Smooth muscle cell (in vitro differentiated cells): Measurements from ENCODE around the gene OAT. TPM values are rescaled to one million over a fixed set of nuclear protein-coding genes. Genes with fewer than 3 reads are reported as not detected.

Source experiments
- DNase-seq: peaks from one replicate; lab custom pipeline; 2025; ENCODE audit not compliant: unreplicated experiment; lab: John Stamatoyannopoulos, UW
- H2AFZ ChIP-seq: fragments of 200-600 bp; sonication (generic); 2 replicates; pipeline ENCODE4 v1.6.0; 2016; ENCODE audit warnings: antibody characterized with exemption, low read depth, mild to moderate bottlenecking
- H3F3A ChIP-seq: fragments of 200-600 bp; sonication (generic); 2 replicates; pipeline ENCODE4 v1.6.0; 2017; ENCODE audit warnings: antibody characterized with exemption, low read depth
- H3K27ac ChIP-seq: fragments of 200-600 bp; sonication (generic); 2 replicates; pipeline ENCODE4 v1.5.1; 2016; ENCODE audit warnings: low read depth, mild to moderate bottlenecking
- H3K27me3 ChIP-seq: fragments of 200-600 bp; sonication (generic); 2 replicates; pipeline ENCODE4 v1.6.1; 2016; ENCODE audit warnings: low read depth, mild to moderate bottlenecking
- H3K36me3 ChIP-seq: fragments of 200-600 bp; sonication (generic); 2 replicates; pipeline ENCODE4 v1.5.1; 2016; ENCODE audit warnings: low read depth
- H3K4me1 ChIP-seq: fragments of 200-600 bp; sonication (generic); 2 replicates; pipeline ENCODE4 v1.5.1; 2016; ENCODE audit warnings: low read depth
- H3K4me2 ChIP-seq: fragments of 200-600 bp; sonication (generic); 2 replicates; pipeline ENCODE4 v1.6.0; 2016; ENCODE audit warnings: mild to moderate bottlenecking
- H3K4me3 ChIP-seq: fragments of 200-600 bp; sonication (generic); 2 replicates; pipeline ENCODE4 v1.5.1; 2016; ENCODE audit warnings: mild to moderate bottlenecking
- H3K79me2 ChIP-seq: fragments of 200-600 bp; sonication (generic); 2 replicates; pipeline ENCODE4 v1.6.0; 2016; ENCODE audit warnings: low read depth, mild to moderate bottlenecking
- H3K9ac ChIP-seq: fragments of 200-600 bp; sonication (generic); 2 replicates; pipeline ENCODE4 v1.6.0; 2016; ENCODE audit warnings: low read depth
- H3K9me3 ChIP-seq: fragments of 200-600 bp; sonication (generic); replicated peaks from 2 replicates; pipeline ENCODE4 v1.5.1; 2016; ENCODE audit warnings: low read depth
- H4K20me1 ChIP-seq: fragments of 200-600 bp; sonication (generic); 2 replicates; pipeline ENCODE4 v1.6.0; 2016; ENCODE audit warnings: low read depth
- CTCF ChIP-seq: fragments of 200-600 bp; sonication (generic); IDR thresholded peaks from 2 replicates; pipeline ENCODE4 v1.5.1; 2017; ENCODE audit warnings: borderline replicate concordance, mild to moderate bottlenecking, antibody characterized with exemption; ENCODE audit not compliant: insufficient read depth, poor library complexity, severe bottlenecking
- WGBS: methylation state at CpG from one replicate; pipeline ENCODE4 v1.1.7; 2016; ENCODE audit warnings: low lambda C conversion rate; 5-methylcytosine and 5-hydroxymethylcytosine counted together
- polyA plus RNA-seq: library from polyadenylated mRNA; unstranded; fragments of >200 nt; fragmentation: Nextera tagmentation; extraction: Ambion mirVana; gene quantifications from 2 replicates; pipeline ENCODE4 v1.2.1, GENCODE V29; 2016
- total RNA-seq: library from RNA; depleted of rRNA; stranded (reverse); fragments of >200 nt; gene quantifications from 2 replicates; pipeline ENCODE4 v1.2.3, GENCODE V29; 2014

OAT gene
- total and polyA plus RNA-seq, 2 experiments from 2014 or later = 107 to 160 TPM

- Histone ChIP-seq H3K27me3 (no peaks in the 10 kb centered on the region), H3K9me3 (no peaks in the 10 kb centered on the region), H3K79me2 (no peaks in the 10 kb centered on the region), H3K4me1 (no peaks in the 10 kb centered on the region), H3K27ac (peak overlapping the region; percentile 28), H3K9ac (no peak overlapping the region), H2AFZ (no peak overlapping the region), H3K4me2 (no peak overlapping the region), H3F3A (peaks cover 10% of the 10 kb centered on the region), H3K36me3 (peaks cover 10% of the 10 kb centered on the region), H3K4me3 (no peak overlapping the region), H4K20me1 (peaks cover 15% of the 10 kb centered on the region)
- no peak for DNase-seq
- TF ChIP-seq CTCF = no peak
- 33% methylated on average over 1 of the region's 1 CpG for WGBS
These were observed 24.1 kb downstream of the OAT start for GRCh38 chr10:124394583-124394982.

- no peaks in the 10 kb centered on the region for H3K79me2 ChIP-seq
- no peak overlapping the region for H3K27ac ChIP-seq
- no peak overlapping the region for H3K4me3 ChIP-seq
- peaks cover 5% of the 10 kb centered on the region for H3F3A ChIP-seq
- H4K20me1 ChIP-seq = peaks cover 9% of the 10 kb centered on the region
- WGBS = 90% methylated on average over 11 of the region's 11 CpGs
- H3K9ac ChIP-seq = no peak overlapping the region
- TF ChIP-seq CTCF = no peak
- H2AFZ ChIP-seq = no peak overlapping the region
- DNase-seq = no peak
- H3K4me2 ChIP-seq = no peak overlapping the region
- no peaks in the 10 kb centered on the region for H3K27me3 ChIP-seq
- H3K4me1 ChIP-seq = no peaks in the 10 kb centered on the region
- H3K36me3 ChIP-seq = peaks cover 5% of the 10 kb centered on the region
- no peaks in the 10 kb centered on the region for H3K9me3 ChIP-seq
These were observed 25.9 kb downstream of the OAT start for GRCh38 chr10:124392626-124393342.

- no peak for TF ChIP-seq CTCF
- no peaks in the 10 kb centered on the region for H3K36me3 ChIP-seq
- H3K9me3 ChIP-seq = no peaks in the 10 kb centered on the region
- no peaks in the 10 kb centered on the region for H4K20me1 ChIP-seq
- no peaks in the 10 kb centered on the region for H3F3A ChIP-seq
- H3K4me2 ChIP-seq = no peak overlapping the region
- no peak for DNase-seq
- no peak overlapping the region for H3K27ac ChIP-seq
- no peaks in the 10 kb centered on the region for H3K27me3 ChIP-seq
- 86% methylated on average over 3 of the region's 3 CpGs for WGBS
- H3K9ac ChIP-seq = no peak overlapping the region
- no peak overlapping the region for H3K4me3 ChIP-seq
- no peak overlapping the region for H2AFZ ChIP-seq
- peaks cover 8% of the 10 kb centered on the region for H3K4me1 ChIP-seq
- H3K79me2 ChIP-seq = no peaks in the 10 kb centered on the region
These were observed 28.1 kb downstream of the OAT start for GRCh38 chr10:124390471-124391187.
